Esophagus squamous epithelium (tissue), 4 donors: Measurements from ENCODE around the gene INSC.

Experiments used
- POLR2A ChIP-seq, 4 donors: fragments of 450-650 bp; IDR thresholded peaks; one replicate each; pipeline ENCODE4 v1.6.1; 2017; ENCODE audit warnings: antibody characterized with exemption in 4 of 4, mild to moderate bottlenecking in 4 of 4, moderate library complexity in 3 of 4
- TF ChIP-seq, protein P1 (sequence below), 6 experiments: fragments of 450-650 bp in 4 of 6; fragments of 200-600 bp in 2 of 6; sonication (generic) in 2 of 6; IDR thresholded peaks; one replicate each; pipeline ENCODE4 v1.5.1; 2016 to 2019; ENCODE audit warnings: antibody characterized with exemption in 6 of 6, mild to moderate bottlenecking in 4 of 6, moderate library complexity in 4 of 6

DNA sequence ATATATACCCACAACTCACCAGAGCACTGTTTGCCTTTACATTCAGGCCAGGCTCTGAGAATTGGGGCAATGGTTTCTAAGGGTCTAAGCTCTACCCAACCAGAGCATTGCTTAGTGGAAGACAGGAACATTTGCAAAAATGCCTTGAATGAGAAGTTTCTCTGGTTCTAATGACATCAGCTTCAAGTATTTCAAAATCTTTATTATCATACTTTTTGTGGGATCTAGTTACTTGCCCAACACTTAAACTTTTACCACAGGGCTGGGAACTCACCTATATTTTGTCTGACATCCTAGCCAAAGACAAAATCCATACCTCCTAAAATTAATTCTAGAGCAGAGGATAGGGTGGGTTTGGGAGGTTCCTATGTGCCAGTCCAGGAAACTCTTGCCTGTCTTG, 51.5 kb downstream of the INSC start:
- TF ChIP-seq POLR2A (IDR thresholded peaks at IDR 0.05) = no peak
- TF ChIP-seq, protein P1, sequence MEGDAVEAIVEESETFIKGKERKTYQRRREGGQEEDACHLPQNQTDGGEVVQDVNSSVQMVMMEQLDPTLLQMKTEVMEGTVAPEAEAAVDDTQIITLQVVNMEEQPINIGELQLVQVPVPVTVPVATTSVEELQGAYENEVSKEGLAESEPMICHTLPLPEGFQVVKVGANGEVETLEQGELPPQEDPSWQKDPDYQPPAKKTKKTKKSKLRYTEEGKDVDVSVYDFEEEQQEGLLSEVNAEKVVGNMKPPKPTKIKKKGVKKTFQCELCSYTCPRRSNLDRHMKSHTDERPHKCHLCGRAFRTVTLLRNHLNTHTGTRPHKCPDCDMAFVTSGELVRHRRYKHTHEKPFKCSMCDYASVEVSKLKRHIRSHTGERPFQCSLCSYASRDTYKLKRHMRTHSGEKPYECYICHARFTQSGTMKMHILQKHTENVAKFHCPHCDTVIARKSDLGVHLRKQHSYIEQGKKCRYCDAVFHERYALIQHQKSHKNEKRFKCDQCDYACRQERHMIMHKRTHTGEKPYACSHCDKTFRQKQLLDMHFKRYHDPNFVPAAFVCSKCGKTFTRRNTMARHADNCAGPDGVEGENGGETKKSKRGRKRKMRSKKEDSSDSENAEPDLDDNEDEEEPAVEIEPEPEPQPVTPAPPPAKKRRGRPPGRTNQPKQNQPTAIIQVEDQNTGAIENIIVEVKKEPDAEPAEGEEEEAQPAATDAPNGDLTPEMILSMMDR (IDR thresholded peaks at IDR 0.05) = no peak
